Activated CD4-positive, CD25-positive, alpha-beta regulatory T cell treated with anti-CD3 and anti-CD28 coated beads, Interleukin-2, amount 50 U/mL, for 72 hours (primary cell): ENCODE measurements around the gene TOM1L2.

Experiments
- DNase-seq: peaks from one replicate; pipeline ENCODE4 v3.0.0; 2021

TOM1L2 gene

GRCh38 chr17:17844500-17844899, 127.7 kb downstream of the TOM1L2 start:
- no peak for DNase-seq

- DNase-seq, result no peak
These were observed 128.1 kb downstream of the TOM1L2 start for GRCh38 chr17:17844079-17844478.

- DNase-seq, result no peak
These were observed 129.1 kb downstream of the TOM1L2 start for GRCh38 chr17:17843096-17843495.

- DNase-seq, result no peak
These were observed 129.9 kb downstream of the TOM1L2 start for GRCh38 chr17:17842111-17842876.

- no peak for DNase-seq
These were observed 130.6 kb downstream of the TOM1L2 start for GRCh38 chr17:17841601-17842025.

GRCh38 chr17:17840751-17841591, 131.2 kb downstream of the TOM1L2 start:
- no peak for DNase-seq

- peak; percentile 80 for DNase-seq
These were observed 132.2 kb downstream of the TOM1L2 start for GRCh38 chr17:17839791-17840707.

GRCh38 chr17:17837966-17838962, 133.9 kb downstream of the TOM1L2 start:
- no peak for DNase-seq

- DNase-seq, result no peak
These were observed 134.8 kb downstream of the TOM1L2 start for GRCh38 chr17:17837380-17837821.

GRCh38 chr17:17836818-17837379, 135.3 kb downstream of the TOM1L2 start, which contains the start of gene SREBF1:
SREBF1 (minus strand) TSS chr17:17836986; CDS start chr17:17836817, 169 bp downstream.
- peak; percentile 60 for DNase-seq

GRCh38 chr17:17836250-17836817, 135.9 kb downstream of the TOM1L2 start:
- peak; percentile 96 for DNase-seq

- no peak for DNase-seq
These were observed 136.6 kb downstream of the TOM1L2 start for GRCh38 chr17:17835415-17836249.

- no peak for DNase-seq
These were observed 137.2 kb downstream of the TOM1L2 start for GRCh38 chr17:17834974-17835373.

- no peak for DNase-seq
These were observed 138.4 kb downstream of the TOM1L2 start for GRCh38 chr17:17833658-17834357.

- no peak for DNase-seq
These were observed 140.2 kb downstream of the TOM1L2 start for GRCh38 chr17:17832032-17832363.

GRCh38 chr17:17831208-17832031, 140.8 kb downstream of the TOM1L2 start:
- DNase-seq, result no peak

- no peak for DNase-seq
These were observed 141.4 kb downstream of the TOM1L2 start for GRCh38 chr17:17830740-17831207.

GRCh38 chr17:17830269-17830567, 142.0 kb downstream of the TOM1L2 start:
- no peak for DNase-seq
